Astrocyte of the hippocampus (primary cell): ENCODE measurements around the gene KCNQ5.

Experiments
- DNase-seq: peaks from one replicate; pipeline ENCODE4 v3.0.0; 2011; ENCODE audit warnings: low read depth, low spot score

Gene KCNQ5

DNA sequence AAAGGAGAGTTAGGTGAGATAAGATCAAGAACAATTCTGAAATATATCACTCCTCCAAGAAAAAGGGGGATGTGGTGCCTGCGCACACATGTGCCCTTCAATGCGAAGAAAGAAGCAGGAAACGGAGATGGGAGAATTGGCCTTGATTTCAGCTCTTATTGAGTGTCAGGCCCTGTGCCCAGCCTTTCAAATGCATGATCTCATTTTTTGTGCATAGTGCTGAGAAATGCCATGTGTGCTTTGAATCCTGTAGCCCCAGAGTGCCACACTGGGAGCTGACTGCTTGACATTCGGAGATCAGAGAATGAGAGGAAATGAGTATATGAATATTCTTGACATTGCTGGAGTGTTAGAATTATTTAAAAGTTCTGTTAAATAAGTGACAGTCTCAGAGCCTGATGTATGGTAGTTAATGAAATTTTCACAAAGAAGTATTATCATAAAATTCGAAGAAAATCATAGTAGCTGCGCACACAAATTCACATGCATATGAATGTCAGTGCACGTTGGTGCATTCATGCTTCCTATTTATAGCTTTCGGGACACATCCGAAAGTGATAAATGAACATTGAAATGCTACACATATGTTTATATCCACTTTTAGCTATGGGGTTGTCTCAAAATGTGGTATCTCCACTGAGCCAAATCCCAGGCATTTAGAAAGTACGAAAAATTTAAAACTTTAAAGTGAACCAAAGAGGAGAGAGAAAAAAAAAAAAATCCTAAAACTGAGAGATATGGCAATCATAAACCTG lies 172.0 kb downstream of the KCNQ5 start:
- DNase-seq, result no peak

DNA sequence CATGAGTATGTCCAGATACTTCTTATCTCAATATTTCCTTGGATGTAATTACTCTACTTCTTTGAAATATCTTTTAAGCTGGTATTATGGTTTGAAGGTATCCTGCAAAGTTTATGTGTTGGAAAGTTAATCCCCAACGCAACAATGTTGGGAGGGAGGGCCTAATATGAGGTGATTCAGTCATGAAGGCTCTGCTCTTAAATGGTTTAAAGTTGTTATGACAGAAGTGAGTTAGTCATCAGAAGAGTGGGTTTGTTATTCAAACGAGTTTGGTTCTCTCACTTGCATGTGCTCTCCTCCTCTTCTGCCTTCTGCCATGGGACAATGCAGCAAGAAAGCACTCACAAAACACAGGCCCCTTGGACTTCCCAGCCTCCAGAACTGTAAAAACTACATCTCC lies 176.3 kb downstream of the KCNQ5 start:
- peak; percentile 36 for DNase-seq

DNA sequence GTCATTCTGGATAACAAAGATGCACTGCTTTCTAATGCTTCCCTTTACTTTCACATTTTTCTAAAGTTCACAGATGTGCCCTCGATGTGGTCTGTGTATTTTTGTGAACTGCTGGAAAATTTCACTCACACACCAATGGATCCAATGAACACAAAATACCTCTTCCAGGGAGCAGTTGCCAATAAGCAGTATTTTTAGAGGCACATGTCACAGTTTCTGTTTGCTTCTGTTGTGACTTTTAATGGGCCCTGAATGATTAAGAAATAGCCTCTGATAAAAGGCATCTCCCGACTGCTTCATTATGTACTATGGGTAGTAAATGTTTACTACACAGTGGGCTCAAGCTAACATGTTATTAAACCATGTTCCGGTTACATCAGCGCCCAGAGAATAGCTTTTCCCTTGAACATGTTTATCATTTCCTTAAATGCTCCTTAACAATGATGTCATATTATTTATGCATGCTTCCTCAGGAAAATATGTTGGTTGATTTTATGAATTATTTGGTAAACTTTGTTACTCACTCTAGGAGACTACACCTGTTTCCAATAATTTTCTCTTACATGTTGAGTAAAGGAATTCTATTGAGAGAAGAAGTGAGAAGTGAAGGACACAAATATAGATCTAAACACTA lies 188.0 kb downstream of the KCNQ5 start:
- peak; percentile 16 for DNase-seq

DNA sequence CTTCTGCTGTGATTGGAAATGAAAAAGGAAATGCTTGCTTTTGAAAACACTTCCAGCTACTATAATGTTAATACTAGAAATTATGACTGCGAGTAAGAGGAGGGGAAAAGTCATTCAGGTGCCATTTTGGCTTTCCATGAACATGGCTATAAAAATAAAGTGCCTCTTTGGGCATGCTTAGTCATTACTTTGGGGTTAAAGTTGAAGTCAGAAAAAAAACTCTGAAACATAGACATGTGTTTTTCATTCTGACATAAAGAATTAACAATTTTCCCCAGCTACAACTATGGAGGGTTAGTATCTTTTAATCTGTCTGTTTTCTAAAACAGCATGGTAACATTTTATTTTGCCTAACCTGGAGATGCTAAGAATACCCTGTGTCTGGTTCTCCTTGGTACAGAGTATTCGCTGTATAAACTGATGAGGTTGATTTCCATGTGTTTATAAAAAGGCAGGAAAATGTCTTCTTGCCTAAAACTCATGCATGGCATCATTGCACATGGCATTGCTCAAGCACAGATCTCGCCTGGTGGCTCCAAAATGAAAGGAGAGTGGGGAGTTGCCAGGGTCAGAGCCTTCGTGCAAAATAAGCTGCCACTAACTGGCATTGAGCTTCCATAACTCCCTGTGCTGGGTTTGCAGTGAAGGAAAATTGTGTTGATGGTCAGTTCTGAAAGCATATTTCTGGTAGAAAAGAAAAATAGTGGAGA lies 188.9 kb downstream of the KCNQ5 start:
- DNase-seq, result no peak

DNA sequence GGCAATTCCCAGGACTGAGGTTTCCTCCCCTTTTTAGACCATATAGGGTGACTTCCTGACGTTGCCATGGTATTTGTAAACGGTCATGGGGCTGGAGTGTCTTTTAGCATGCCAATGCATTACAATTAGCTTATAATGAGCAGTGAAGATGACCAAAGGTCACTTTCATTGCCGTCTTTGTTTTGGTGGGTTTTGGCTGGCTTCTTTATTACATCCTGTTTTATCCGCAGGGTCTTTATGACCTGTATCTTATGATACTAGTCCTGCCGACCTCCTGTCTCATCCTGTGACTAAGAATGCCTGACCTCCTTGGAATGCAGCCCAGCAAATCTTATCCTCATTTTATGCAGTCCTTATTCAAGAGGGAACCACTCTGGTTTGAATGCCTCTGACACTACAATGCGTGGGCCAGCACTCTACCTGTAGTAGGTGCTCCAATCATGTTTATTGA lies 190.1 kb downstream of the KCNQ5 start:
- DNase-seq, result peak; percentile 41

DNA sequence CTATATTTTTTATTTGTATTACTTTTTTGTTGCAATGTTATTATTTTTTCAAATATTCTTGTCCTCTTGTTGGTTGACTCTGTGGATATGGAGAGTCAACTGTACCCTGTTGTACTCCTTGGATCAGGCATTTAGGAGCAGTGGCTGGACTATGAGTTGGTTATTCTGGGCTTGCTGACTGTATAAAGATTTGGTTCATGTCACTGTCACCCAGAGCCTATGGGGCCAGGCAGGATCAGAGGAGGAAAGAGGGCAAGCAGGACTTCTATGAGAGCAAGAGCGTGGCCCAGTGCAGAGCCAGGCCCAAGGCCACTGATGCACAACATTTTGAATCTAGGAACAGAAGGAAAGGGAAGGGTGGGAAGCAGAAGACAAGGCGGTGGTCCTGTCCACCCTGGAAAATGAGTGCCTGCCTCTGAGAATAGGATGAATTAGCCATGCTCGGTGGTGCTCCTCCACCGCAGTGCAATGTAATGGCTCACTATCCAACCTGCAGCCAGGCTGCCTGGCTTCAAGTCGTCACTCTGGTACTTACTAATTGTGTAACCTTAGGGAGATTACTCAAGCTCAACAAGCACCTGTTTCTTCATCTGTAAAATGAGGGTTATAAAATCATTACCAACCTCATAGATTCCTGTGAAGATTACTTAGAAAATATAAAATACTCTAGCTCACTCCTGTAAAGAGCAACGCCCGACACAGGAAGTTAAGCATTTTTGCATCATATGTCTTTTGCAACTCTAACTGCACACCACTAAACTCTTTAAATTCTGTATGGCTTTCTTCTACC lies 192.1 kb downstream of the KCNQ5 start:
- DNase-seq, result no peak

DNA sequence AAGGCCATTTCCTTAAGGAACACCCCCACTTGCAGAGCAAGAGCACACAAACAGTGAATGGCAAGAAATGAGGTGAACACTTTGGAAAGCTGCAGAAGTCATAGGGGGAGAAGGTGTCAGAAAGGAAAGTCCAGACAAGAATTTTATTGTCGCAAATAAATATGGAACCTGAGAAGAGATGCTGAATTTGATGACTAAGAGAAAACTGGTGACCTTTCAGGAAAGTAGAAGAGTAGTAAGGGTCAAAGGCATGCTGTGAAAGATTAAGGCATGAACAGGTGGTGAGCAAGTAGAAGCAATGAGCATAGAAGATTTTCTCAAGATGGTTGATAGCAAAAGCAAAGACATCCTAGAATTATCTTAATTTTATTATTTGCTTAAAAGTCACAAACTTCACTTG lies 194.2 kb downstream of the KCNQ5 start:
- DNase-seq, result no peak

DNA sequence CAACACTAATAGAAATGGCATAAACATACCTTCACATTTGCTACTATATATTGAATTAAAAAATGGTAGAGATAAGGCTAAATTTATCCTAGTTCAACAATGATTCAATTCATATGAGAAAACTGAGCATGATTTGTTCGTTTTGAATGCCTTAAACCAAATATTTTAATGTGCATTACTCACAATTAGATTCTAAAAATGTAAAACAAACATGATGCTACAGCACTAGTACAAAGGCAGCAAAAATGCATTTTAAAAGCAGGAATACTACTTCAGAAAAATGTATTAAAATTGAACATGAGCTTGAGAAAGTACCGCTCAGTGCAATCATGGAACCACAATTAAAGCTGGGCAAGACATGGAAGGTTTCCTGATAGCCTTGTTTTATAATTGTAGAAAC lies 195.3 kb downstream of the KCNQ5 start:
- DNase-seq, result no peak

DNA sequence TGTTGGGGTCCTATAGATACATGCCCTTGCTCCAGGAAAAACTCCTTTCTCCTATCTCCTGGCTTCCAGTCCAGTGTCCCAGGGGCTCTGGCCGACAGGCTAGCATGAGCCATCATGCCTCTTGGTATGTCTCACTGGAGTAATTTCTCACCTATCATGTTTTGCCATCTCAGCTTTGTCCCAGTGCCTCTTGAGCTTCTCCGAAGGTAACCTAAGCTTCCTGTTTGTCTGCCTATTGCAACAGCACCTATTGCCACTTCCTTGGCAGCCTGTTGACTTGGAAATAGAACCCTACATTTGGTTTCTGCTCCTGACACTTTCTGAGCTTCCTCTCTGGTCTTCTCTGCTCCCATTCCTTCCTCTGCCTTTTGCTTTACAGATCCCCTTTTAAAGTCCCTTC lies 197.7 kb downstream of the KCNQ5 start:
- DNase-seq, result no peak

DNA sequence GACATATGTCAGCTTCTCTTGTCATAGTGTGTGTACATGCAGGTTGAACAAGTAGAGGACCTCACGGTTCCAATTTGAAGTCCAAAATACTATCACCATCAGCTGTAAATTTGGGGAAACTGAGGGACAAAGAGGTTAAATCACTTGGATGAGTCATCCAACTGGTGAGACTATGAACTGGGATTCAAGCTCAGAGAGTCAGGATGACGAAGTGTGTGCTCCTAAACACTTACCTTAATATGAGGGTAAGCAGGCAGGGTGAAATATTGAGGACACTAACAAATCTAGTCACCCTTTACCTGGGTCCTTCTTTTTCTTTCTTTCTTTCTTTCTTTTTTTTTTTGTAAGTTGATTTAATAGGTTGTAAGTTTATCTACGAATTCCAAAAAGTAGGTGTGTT lies 198.3 kb downstream of the KCNQ5 start:
- DNase-seq, result no peak

DNA sequence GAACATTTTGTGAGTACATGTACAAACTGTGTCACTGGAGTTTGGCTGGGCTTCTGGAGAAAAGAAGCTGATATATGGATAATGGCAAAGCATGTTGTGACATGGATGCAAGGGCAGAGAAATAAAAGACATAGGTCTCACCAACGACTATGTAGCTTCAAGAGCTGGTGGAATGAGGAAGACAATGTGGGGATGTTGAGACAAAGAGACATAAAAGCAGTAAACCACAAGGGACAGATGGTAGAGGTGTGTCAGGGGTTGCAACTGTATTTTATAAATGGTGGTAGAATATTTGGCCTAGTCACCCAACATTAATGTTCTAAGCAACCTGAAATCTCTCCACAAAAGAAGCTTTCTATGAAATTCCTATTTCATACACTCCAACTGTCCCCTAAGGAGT lies 199.0 kb downstream of the KCNQ5 start:
- DNase-seq, result no peak

DNA sequence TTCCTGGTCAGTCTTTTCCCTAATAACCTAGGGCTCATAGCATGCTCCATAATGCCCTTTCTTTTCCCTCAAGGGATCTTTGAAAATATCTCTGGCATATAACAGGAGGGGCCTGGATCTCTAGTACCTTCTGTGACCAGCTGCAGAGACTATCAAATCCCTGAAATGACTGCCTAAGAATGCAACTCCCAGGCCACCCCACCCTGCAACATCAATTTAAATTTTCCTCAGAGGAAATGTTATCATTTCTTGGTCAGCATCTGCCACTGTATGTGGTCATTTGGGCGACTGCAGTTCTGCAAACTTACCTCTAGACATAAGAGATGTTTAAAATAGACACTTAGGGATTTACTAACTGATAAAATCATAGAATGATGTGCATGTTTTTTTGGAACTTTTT lies 200.2 kb downstream of the KCNQ5 start:
- no peak for DNase-seq

DNA sequence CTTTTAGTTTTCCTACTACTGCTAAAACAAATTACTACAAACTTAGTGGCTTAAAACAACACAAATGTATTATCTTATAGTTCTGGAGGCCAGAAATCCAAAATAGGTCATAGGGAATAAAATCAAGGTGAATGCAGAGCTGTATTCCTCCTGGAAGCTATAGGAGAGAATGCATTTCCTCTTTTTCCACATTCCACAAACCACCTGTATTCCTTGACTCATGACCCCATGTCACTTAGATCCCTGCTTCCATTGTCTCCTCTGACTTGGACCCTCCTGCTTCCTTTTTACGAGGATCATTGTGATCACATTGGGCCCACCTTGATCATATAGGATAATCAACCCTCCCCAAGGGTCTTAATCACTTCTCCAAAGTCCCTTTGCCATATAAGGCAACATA lies 200.8 kb downstream of the KCNQ5 start:
- DNase-seq, result no peak

DNA sequence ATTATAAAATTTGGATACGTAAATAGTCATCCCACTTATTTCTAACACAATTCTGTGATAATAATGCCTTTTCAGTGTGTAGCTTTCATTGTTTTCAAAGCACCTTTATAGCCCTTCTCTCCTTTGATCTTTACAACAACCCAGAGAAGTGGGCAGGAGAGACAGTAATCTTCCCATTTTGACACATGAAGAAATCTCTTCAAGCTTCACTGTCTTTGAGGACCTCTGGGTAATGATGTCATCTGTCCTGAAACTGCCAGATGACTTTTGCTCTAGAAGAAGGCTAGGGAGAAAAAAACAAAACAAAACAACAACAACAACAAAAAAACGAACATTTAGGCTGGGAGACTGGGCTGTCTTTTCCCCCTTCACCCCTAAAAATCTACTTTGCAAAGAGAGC lies 203.0 kb downstream of the KCNQ5 start:
- no peak for DNase-seq

DNA sequence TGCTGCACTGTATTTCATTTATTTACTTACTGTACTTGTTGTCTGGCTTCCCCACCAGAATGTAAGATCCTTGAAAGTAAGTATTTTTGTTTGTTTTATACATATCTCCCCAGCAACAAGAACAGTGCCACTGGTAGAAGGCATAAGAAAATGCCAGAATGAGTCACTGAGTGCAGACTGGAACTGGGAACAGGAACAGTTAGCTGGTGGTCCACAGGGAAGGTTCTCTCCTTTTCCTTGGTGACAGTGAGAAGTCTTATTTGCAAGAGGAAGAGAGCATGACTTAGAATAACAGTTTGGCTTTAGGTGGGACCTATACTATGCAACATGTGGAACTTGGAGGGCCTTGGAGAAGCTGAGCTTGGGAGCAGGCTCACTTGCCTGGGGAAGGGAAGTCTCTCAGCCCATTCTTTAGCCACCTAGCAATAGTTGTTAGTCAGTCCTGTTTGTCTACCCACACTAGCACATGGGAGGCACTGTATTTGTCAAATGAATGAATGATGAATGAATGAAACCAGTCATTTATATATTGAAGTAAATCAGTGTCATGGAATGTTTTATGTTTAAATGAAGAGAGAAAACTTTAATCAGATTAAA lies 203.5 kb downstream of the KCNQ5 start:
- peak; percentile 43 for DNase-seq

DNA sequence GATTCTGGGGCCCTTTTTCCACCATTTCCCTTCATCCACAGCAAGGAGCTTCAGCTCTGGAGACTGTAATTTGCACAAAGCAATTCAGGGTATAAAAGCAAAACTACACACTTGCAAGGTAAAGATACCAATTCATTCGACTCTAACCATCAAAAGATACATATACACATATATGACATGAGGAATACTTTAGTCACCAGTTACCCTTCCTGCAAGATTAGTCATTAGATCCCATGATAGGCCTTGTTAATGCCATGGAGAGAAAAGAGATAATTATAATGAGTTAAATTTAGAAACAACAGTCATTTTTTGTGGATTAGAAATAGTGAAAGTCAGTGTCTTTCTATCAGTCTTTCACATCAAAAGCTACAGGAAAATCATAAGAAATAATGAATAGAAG lies 204.2 kb downstream of the KCNQ5 start:
- DNase-seq, result no peak

DNA sequence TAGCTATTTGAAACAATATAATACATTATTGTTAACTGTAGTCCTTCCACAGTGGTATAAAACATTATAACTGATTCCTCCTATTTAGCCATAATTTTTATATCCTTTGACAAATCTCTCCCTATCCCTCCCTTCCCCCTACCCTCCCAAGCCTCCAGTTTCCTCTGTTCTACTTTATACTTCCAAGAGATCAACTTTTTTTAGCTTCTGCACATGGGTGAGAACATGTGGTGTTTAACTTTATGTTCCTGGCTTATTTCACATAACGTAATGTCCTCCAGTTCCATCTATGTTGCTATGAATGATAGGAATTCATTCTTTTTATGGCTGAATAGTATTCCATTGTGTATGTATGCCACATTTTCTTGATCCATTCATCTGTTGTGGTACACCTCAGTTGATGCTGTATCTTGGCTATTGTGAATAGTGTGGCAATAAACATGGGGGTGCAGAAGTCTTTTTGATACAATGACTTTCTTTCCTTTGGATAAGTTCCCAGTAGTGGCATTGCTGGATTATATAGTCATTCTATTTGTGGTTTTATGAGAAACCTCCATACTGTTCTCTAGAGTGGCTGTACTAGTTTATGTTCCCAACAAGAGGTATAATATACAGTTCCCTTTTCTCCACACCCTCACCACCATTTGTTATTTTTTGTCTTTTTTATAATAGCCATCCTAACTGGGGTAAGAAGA lies 205.0 kb downstream of the KCNQ5 start:
- DNase-seq, result peak; percentile 87

DNA sequence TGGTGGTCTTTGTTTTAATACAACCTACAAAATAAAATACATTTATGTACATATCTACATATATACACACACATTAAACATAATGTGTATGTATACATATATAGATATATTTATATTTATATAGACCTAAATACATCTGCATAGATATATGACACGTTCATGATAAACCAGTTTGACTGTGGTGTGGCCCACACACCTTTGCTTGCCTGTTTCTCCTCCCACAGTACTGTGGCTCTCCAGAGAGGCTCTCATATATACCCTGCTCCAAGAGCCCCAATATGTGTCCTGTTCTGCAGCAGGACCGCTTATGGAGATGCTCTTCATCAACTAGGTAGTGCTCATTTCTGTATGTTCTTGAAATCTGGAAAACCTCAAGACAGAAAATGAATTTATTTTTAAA lies 207.0 kb downstream of the KCNQ5 start:
- DNase-seq, result no peak

DNA sequence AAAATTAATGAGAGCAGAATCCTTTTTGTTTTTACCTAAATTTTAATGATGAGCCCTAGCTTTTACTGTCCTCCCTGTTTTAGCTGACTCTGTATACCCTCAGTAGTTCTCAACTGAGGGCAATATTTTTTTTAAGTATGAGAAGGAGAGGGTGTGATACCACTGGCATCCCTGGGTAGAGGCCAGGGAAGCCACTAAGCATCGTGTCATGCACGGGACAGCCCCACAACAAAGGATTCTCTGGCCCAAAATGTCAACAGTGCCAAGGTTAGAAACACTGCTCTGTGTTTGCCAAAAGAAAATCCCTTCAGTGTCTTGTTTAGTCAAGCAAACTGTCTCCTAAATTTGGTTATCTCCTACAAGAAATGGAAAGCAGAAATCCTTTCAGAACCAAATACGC lies 210.4 kb downstream of the KCNQ5 start:
- no peak for DNase-seq

DNA sequence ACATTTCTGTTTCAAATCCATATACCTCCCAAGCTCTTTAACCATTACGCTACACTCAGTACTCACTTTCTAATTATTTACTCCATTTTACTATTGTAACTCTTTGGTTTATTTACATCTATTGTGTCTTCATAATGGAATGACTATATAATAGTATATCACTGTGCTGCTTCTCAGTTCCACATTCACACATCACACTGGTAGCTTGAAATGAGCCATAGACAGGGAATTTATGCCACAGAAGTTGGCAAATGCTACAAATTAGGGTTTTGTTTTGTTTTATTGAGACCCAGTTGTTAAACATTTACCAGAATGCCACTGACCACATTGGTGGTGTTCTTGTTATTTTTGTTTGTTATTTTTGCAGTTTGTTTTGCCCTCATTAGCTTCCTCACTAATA lies 213.9 kb downstream of the KCNQ5 start:
- DNase-seq, result no peak

DNA sequence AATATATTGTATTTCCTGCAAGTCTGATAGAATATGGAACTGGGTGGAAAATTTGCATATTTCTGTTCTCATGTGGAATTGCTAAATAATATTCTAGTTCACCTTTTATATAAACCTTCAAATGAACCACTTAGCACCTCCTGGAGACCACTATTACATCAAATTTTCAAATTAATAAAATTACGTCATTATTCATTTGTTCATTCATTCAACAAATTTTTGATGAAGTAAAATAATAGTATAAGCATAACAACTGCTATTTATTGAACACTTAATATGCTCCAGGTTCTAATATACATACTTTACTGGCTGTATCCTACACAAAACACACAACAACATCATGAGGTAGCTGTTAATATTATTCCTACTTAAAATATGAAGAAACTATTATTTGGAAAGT lies 215.1 kb downstream of the KCNQ5 start:
- DNase-seq, result no peak
